NCI-H146 treated with DMSO at 0.1 percent for 48 hours (cell line): ENCODE measurements around the gene SLC25A43.
"Not testable (repeated sequence)": the region's sequence is repeated elsewhere in the genome, so short reads cannot be mapped to it uniquely, and the experiment has no call there.

Experiments used
- DNase-seq: peaks from one replicate; lab custom pipeline; 2025; ENCODE audit not compliant: unreplicated experiment; lab: John Stamatoyannopoulos, UW

The SLC25A43 gene

DNA sequence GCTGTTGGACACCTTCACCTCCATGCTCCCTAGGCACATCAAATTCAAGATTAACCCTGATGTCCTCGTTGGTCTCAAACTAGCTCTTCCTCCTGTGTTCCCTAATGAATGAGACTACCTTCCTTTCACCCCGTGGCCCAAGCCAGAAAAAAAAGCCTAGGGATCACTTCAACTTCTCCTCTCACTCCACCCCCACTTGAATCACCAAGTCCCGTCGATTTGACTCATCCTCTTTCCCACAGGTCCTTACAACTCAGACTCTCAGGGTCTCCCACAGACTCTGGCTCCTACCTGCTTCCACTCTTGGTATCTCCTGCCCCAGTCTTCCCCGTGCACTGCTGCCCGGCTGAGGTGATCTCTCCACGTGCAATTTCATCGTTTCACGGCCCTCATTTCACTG lies 8.5 kb downstream of the SLC25A43 start:
- DNase-seq: no peak

DNA sequence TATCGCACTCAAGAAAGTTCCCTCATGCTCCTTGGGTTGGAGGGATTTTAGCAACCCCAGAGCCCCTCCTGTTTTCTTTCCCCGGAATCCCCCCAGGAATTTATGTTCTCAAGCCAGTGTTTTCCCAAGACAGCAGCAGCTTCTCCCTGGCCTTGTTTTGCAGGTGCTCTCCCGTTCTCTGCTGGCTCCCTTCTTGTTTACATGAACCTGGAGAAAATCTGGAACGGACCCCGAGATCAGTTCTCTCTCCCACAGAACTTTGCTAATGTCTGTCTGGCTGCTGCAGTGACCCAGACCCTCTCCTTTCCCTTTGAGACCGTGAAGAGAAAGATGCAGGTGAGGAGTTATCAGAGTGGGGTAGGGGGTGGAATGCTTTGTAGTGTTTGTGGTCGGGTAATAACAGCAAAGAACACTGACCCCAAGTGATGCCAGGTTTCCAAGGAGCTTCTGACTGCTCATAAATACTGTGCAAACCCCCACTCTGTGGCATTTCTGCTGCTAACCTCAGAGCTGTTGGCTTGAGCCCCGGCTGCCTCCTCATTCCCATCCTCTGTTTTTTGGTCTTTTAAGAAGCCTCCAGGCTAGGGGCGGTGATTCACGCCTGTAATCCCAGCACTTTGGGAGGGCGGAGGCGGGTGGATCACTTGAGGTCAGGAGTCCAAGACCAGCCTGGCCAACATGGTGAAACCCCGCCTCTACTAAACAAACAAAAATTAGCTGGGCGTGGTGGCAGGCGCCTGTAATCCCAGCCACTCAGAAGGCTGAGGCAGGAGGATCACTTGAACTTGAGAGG lies 11.1 kb downstream of the SLC25A43 start:
- no peak for DNase-seq

DNA sequence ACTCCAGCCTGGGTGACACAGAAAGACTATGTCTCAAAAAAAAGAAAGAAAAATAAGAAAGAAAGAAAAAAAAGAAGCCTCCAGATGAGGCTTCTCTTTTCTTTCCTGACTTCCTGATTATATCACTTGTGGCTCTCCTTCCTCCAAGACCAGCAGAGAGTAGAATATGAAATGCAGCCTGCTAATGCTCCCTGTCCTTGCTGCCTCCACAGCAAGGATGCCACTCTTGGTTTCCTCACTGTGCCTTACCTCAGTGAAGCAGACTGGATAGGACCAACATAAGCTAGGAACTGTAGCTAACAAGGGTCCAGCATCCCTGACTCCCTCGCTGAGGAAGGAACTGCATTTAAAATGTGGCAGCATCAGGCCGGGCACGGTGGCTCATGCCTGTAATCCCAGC lies 11.7 kb downstream of the SLC25A43 start:
- no peak for DNase-seq

DNA sequence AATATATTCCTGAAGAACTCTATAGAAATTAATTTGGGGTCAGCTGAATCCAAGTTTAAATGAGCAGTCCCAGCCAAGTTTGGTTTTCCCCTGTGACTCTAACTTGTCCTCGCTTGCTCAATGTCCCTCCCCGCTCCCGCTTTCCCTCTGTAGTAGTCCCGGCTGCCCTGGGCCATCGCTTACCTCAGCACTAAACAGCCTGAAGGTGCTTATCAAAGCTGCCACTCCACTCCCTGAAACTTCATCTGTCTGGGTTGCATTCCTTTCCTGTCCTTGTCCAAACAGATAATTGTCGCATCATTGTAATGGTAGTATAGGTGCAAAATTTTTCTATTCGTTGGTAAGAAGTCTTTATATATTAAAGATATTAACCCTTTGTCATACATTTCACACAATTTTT lies 12.8 kb downstream of the SLC25A43 start:
- no peak for DNase-seq

DNA sequence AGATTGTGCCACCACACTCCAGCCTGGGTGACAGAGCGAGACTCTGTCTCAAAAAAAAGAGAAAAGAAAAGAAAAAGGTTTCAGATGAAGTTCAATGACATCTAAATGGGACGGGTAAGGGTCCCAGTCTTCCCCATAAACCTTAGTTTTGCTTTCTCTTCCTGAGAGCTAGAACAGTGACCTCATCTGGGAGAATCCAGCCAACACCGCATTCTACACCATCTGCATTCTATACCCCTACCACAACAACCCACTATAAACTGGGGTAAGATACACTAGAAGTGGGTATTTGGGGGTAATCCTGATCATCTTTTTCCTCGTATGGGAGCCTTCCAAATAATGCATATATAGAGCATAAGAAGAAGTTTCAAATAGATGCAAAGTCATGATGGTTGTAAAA lies 18.2 kb downstream of the SLC25A43 start:
- no peak for DNase-seq

DNA sequence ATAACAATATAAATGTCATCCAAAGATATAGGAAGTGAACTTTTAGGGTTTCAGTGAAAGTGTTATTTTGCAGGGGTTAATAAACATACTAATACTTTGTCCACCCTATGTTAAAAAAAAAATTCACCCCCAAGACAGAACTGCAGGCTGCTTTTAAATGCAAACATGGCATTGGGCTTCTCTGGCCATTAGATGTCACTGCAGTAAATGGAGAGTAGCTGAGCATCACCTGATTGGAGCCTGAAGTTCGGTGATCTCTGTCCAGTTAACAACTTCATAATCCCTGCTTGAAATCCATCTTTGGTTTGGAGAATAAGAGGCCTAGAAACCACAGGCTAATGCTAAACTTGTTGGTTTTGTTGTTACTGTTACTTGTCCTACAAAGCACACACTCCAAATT lies 18.7 kb downstream of the SLC25A43 start:
- DNase-seq: no peak

DNA sequence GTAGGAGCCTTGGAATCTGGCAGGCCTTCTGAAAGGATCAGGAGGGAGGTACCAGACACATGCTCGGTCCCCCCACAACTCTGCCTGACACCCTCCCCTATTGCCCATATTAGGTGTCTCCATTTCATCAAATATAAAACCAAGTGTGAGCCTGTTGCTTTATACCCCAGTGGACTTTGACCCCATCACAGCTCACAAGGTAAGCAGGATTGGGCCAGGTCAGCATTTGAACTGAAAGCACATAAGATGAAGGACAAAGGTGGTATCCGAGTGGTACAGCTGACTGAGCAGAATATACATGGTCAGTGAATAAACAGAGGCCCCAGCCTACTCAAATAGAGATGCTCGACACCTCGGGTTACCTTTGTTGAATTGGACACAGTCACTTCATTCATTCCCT lies 20.0 kb downstream of the SLC25A43 start:
- no peak for DNase-seq

DNA sequence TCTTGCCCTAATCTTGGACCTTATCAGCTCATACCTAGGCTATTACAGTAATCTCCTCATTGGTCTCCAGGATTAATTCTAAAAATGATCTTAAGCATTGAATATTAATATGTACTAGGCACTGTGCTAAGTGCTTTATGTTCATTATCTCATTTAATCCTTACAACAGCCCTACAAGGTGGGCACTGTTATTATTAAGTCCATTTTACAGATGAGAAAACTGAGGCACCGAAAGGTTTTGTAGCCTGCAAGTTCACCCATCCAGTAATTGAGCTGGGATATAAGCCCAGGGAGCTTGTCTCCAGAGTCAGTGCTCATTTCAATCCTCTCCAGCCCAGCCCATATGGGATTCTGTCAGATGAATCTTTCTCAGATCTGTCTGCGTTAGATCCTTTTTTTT lies 20.8 kb downstream of the SLC25A43 start:
- no peak for DNase-seq

DNA sequence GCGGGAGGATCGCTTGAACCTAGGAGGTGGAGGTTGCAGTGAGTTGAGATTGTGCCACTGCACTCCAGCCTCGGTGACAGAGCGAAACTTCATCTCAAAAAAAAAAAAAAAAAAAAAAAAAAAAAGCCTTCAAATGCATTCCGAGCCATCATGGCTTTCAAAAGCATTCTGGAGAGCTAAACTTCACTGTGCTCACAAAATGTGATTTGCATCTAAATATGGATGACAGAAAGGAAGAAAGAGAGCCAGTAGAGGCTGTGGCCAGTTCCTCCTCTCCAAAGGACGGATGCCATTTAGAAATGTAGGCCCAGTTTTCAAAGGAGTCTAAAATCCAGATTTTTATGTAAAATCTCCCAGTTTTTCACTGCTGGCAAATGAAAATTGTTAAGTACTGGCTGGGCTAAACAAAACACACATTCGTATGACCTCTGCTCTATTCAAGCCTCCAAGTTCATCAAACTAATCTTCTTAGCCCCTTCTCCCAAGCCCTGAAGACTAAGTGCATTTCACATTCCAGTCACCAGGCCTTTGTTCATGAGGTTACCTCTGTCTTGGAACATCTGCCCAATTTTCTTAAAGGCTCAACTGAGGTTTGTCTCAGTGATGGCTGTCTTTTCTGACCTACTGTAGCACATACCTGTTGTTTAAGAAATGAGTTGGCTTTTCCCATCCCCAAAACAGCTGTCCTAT lies 22.0 kb downstream of the SLC25A43 start:
- DNase-seq: no peak

DNA sequence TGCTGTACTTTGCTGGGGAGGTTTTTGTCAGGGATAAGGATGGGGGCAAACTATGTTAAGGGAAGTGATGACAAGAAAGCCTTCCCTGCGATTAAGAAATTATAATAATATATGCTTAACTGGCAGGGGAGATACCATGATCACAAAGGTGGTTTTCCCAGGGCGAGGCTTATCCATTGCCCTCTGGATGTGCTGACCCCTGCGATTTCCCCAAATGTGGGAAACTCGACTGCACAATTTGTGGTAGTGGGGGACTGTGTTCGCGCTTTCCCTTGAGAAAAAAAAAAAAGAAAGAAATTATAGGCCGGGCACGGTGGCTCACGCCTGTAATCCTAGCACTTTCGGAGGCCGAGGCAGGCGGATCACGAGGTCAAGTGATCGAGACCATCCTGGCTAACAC lies 24.5 kb downstream of the SLC25A43 start:
- no peak for DNase-seq

DNA sequence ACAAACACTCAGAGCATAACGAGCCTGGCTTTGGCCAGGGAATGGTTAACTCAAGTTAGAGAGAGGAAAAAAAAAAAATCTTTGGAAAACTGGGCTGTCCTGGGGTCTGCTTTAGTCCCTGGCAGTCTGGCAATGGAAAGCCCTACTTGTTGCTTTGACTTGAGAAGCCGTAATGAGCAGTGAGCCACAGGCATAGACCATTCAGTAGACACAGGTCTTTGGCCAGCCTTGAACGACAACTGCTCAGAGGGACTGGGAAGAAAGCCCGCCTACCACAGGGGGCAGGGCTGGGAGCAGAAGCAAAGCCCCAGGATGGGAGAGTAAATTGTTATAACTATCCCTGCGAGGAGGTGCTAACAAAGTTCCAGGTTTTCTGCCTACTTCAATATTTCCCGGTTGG lies 25.9 kb downstream of the SLC25A43 start:
- DNase-seq: no peak

DNA sequence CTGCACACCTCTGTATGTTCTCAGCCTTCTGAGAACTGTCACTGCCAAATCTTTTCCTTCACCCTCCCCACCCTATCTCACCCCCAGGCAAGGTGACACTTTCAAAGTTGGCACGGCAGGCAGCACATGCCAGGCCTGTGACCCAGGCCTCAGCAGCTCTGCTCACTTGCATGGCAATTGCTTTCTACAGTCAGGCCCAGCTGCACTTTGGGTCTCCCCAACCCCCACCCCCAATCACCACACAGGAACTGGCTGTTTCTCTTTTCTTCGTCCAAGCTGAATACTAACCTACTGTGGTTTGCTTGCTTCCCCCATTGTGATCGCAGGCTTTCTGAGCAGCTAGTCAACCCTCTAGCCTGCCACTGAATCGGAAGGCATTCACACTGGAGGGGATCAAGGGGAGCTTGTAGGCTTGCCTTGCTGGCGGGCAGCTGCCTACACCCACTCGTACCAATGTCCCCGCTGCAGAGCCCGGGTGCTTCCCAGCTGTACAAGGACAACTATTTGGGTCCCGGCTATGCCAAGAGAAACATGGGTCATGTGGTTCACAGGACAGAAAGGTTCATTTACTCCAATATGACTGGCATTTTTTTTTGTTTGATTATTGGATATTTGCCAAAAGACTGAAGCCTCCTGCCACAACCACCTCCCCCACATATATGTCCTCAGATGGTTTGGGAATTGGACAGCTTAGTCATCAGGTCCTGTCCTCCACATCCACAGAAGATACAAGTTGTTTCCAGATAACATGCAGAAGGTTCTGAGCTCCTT lies 28.1 kb downstream of the SLC25A43 start:
- DNase-seq: no peak

DNA sequence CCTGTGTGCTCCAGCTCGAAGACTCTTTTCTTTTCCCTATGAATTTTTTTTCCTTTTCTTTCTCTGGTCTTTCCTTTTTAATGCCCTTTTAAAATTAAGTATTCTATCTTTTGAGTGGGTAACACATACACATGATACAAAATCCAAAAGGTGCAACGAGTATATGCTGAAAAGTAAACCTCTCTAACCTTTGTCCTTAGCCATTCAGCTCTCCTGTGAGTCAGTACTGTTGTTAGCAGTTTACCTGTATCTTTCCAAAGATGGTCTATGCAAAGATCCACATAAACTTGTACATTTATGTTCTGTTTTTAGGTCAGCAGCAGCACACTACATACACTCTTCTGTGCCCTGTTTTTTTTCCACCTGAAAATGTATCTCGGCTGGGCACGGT lies 28.7 kb downstream of the SLC25A43 start:
- no peak for DNase-seq

DNA sequence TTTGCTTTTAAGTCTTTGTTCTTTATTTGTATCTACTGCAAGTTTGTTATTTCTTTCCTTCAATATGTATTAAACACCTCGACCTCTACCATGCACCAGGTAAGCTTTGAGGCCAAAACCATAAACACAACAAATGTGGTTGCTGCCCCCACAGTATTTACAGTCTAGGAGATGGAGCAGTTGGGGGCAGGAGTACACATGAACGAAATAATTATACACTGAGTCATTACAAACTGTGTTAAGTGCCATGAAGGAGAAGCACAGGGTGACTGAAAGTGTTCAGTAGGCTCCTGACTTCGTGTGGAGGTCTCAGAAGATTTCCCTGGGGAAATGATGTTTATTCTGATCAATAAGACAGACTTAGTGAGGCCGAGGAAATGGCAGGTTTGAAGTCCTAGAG lies 30.3 kb downstream of the SLC25A43 start:
- DNase-seq: no peak

DNA sequence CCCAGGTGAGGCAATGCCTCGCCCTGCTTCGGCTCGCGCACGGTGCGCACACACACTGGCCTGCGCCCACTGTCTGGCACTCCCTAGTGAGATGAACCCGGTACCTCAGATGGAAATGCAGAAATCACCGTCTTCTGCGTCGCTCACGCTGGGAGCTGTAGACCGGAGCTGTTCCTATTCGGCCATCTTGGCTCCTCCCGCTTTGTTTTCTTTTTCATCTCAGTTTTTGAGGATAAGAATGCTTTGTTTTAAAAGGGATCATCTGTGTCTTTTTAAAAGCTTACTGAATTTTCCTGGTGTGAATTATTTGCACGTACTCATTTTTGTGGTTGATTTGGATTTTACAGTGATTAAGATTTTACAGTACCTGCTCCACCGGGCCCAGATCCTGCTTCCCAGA lies 42.2 kb downstream of the SLC25A43 start:
- not testable (repeated sequence) for DNase-seq

DNA sequence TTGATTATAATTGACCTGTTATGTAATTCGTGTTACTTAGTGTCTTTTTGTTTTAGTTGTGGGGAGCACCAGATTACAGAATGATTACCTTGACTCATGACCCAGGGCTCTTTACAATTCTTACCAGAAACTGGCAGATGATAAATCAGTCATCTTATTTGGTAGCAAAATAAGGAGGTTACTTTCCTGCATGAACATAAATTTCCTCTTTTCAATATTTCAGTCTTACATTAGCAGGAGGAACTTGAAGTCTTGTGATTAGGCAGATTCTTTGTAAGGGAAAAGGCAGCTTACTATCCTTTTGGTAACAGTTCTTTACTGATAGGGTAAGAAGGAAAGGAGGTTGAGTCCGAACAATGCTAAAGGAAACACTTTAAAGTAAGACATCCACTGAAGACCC lies 43.1 kb downstream of the SLC25A43 start:
- DNase-seq: no peak

DNA sequence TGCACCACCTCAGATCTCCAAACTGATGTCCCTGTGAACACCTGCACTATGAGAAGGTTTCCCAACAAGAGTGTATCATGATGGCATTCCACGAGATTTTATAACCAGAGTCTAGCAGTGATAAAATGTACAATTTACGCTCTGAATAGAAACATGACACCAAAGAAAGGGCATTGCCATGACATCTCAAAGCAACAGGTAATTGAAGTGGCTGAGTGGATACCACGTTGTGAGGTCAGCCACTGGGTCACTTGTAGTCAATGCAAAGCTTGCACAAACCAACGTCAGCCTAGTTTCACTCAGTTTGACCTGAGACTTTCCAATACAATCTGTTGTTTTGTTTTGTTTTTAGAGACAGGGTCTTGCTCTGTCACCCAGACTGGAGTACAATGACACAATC lies 54.1 kb downstream of the SLC25A43 start:
- no peak for DNase-seq

DNA sequence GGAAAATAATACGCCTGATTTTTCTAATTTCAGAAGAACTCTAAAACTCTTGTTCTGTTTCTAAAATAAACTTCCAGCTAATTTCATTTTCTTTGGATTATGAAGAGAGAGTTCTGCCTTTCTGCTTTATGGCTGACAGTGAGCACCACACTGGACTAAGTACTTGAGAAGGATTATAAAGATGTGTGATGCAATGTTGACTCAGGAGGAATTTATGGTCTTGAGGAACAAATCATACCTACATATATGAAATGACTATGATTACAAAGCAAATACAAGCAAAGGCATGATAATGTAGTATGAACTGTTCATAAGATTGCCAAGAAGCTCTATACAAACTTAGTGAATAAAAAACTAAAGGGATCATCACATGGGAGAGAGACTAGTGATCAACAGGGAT lies 56.1 kb downstream of the SLC25A43 start:
- DNase-seq: no peak

DNA sequence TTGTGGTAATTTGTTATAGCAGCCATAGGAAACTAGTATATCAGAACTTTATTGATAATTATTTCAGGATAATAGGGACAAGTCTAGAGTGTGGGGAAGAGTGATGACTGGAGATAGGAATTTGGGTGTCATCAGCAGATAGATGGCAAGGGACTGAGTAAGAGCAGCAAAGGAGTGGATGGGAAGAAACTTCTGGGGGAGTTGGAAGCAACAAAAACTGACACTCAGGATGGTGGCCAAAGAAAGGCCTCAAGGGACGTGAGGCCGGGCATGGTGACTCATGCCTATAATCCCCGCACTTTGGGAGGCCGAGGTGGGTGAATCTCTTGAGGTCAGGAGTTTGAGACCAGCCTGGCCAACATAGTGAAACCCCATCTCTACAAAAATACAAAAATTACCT lies 60.0 kb downstream of the SLC25A43 start:
- no peak for DNase-seq

DNA sequence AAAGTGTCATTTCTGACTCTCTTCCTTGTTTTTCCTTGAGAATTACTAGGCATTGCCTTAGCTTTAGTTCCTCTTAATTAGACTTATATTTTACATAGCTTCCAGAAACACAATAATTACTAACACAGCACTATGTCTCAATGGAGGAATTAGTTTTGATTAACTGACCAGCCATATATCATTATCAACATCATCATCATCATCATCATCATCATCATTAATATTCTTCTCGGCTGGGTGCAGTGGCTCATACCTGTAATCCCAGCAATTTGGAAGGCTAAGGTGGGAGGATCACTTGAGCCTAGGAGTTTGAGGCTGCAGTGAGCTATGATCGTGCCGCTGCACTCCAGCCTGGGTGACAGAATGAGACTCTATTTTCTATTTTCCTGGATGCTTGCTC lies 66.4 kb downstream of the SLC25A43 start:
- DNase-seq: no peak

DNA sequence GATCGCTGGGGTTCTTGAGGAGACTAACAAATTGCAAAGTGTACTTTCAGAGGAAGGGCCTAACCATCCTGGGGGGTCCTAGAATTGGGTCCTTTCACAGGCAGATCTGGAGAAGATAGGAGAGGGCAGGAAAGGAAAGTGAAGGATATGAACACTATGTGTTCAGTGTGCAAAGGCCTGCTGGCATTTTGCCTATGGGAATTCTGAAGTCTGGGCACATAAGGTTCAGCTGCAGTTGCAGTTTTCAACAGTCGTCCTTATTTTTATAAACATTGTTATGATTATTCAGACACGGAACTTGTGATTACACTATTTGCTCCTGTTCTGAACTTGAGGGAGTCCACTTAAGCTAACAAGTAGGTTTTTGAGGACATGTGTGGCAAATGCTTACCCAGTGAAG lies 67.8 kb downstream of the SLC25A43 start:
- no peak for DNase-seq

DNA sequence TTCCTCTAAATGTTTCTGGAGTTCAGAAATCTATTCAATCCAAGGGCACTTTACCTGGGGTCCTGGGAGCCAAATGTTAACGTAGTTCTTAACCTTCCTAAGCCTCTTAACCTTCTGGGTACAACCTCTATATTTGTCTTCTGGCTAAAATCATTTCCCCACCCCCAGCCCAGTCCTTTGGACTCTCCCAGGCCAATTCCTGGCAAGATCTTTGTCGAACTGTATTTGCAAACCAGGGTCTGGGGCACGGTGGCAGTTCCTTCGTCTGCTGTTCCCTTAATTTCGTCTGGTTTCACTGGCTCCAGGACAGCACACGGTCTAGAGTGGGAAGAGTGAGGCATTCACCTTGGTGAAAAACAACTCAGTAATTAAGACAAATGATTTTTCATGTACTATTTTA lies 68.3 kb downstream of the SLC25A43 start:
- DNase-seq: no peak
